Measurements from ENCODE around the gene SPSB1. TPM values are rescaled to one million over a fixed set of nuclear protein-coding genes. Genes with fewer than 3 reads are reported as not detected.

Gene SPSB1
- total and polyA plus RNA-seq, 2 experiments from 2014 or later = 2.4 to 6.8 TPM

- Histone ChIP-seq H3K27me3 (ENCODE audit: insufficient read depth) (no peaks in the 10 kb centered on the region), H3K4me2 (no peak overlapping the region), H2AFZ (no peak overlapping the region), H3K9me2 (ENCODE audit: insufficient read depth) (0 out of 2 replicates have a peak, but pooled peaks cover 2% of the 10 kb centered on the region), H3F3A (replicated peaks; ENCODE audit: low read depth) (no peaks in the 10 kb centered on the region), H3K79me2 (replicated peaks; ENCODE audit: insufficient read depth) (no peaks in the 10 kb centered on the region), H3K36me3 (ENCODE audit: insufficient read depth) (no peaks in the 10 kb centered on the region), H3K4me3 (no peak overlapping the region), H3K27ac (ENCODE audit: low read depth) (no peak overlapping the region), H3K4me1 (ENCODE audit: insufficient read depth) (no peaks in the 10 kb centered on the region), H4K20me1 (replicated peaks; ENCODE audit: insufficient read depth) (no peaks in the 10 kb centered on the region)
- peaks cover 11% of the 10 kb centered on the region for H3K27me3 Mint-ChIP-seq (ENCODE audit: insufficient read depth, low read depth, poor library complexity)
- no peak for DNase-seq (ENCODE audit: low spot score)
- H3K27ac Mint-ChIP-seq = no peak overlapping the region
- H3K4me3 Mint-ChIP-seq = no peak overlapping the region
- no peaks in the 10 kb centered on the region; the same call in 2 of the 3 replicates for H3K4me1 Mint-ChIP-seq
- no peak for ATAC-seq
- peaks cover under 1% of the 10 kb centered on the region for H3K9me3 Mint-ChIP-seq
- no peaks in the 10 kb centered on the region for H3K36me3 Mint-ChIP-seq (ENCODE audit: low read depth)
- TF ChIP-seq EZH2 (IDR thresholded peaks at IDR 0.05; ENCODE audit: low read depth, unreplicated experiment) = no peak
- TF ChIP-seq EZH2phosphoT487 (IDR thresholded peaks at IDR 0.05; ENCODE audit: unreplicated experiment) = no peak
- TF ChIP-seq STAT1 (IDR thresholded peaks at IDR 0.05; ENCODE audit: unreplicated experiment) = no peak
- no peak for TF ChIP-seq REST (IDR thresholded peaks at IDR 0.05; ENCODE audit: unreplicated experiment)
- no peak for TF ChIP-seq ZNF462 (CRISPR knock-in tag; IDR thresholded peaks at IDR 0.05)
- TF ChIP-seq JUNB (IDR thresholded peaks at IDR 0.05; ENCODE audit: unreplicated experiment) = no peak
- no peak for TF ChIP-seq ETS1 (IDR thresholded peaks at IDR 0.05)
- TF ChIP-seq NANOG (IDR thresholded peaks at IDR 0.05; ENCODE audit: borderline replicate concordance) = no peak
- no peak for TF ChIP-seq POLR2AphosphoS5 (IDR thresholded peaks at IDR 0.05; ENCODE audit: low read depth)
- TF ChIP-seq ZNF331 (CRISPR knock-in tag; IDR thresholded peaks at IDR 0.05; ENCODE audit: low read depth) = no peak
- no peak for TF ChIP-seq CTCF (conservative IDR thresholded peaks at IDR 0.05; ENCODE audit: low read depth in 2 of 2)
Measured at GRCh38 chr1:9389968-9390367, 97.3 kb downstream of the SPSB1 start.

Data from GM23338 (cell line).